K562 (cell line): ENCODE measurements around the gene CDC14A. TPM values are rescaled to one million over a fixed set of nuclear protein-coding genes. Genes with fewer than 3 reads are reported as not detected.

ENCODE experiments used
- ATAC-seq: fragments of 200-7000 bp; cut with Tn5 transposase; 3 replicates; pipeline ENCODE4 v1.9.1; 2020; ENCODE audit warnings: moderate library complexity
- BruUV-seq: library from RNA; stranded (reverse); fragments of 400-500 nt; replicated peaks from 2 replicates; lab custom pipeline; 2021; lab: Mats Ljungman, UMichigan
- CTCF ChIA-PET: fragments of 300-600 bp; formaldehyde crosslinking; extraction: SDS; loops from one replicate; lab custom pipeline; 2021; ENCODE audit warnings: low intra/inter-chr PET ratio; lab: Yijun Ruan, JAX
- POLR2A ChIA-PET: fragments of 300-600, 350-650 bp; sonication (Branson Sonifier 250); formaldehyde crosslinking; extraction: SDS; loops from one replicate; lab custom pipeline; 2021; ENCODE audit warnings: antibody characterized with exemption, inconsistent platforms; lab: Yijun Ruan, JAX
- DNase-seq, 4 experiments: peaks; one replicate each; pipeline versions ENCODE4 v3.0.0 to v3.0.0-alpha.2; 2011 to 2018; ENCODE audit warnings: low spot score in 3 of 4, mixed read lengths in 3 of 4; ENCODE audit errors: extremely low read depth in 1 of 4
- FAIRE-seq: peaks from 2 replicates; lab custom pipeline; 2011; peaks lifted over from hg19 to GRCh38; lab: Jason Lieb, UNC
- H2AFZ ChIP-seq: 2 replicates; pipeline ENCODE4 v1.6.0; 2011; ENCODE audit warnings: low read depth, low read length, control low read depth, inconsistent platforms
- H3K27ac ChIP-seq: fragments of 200-600 bp; 3 replicates; pipeline ENCODE4 v1.8.0; 2011; ENCODE audit warnings: low read depth, mild to moderate bottlenecking, control low read depth, inconsistent platforms, low read length, moderate library complexity, mixed read lengths; ENCODE audit errors: extremely low read depth
- H3K27me3 ChIP-seq, 2 experiments: fragments of 300-600 bp in 1 of 2; 2 replicates in 1 of 2; 3 replicates in 1 of 2; pipeline versions ENCODE4 v1.6.0 to v1.8.0; 2011; ENCODE audit warnings: inconsistent platforms in 2 of 2, low read length in 2 of 2, mild to moderate bottlenecking in 1 of 2, mixed read lengths in 1 of 2, moderate library complexity in 1 of 2; ENCODE audit not compliant: control insufficient read depth in 2 of 2, insufficient read depth in 2 of 2
- H3K36me3 ChIP-seq: fragments of 300-600 bp; 3 replicates; pipeline ENCODE4 v1.8.0; 2011; ENCODE audit warnings: mild to moderate bottlenecking, low read length, inconsistent platforms; ENCODE audit not compliant: control insufficient read depth, insufficient read depth
- H3K4me1 ChIP-seq, 2 experiments: fragments of 200-600 bp in 1 of 2; replicated peaks in 1 of 2; 2 replicates in 1 of 2; 3 replicates in 1 of 2; pipeline versions ENCODE4 v1.5.1 to v1.8.0; 2011; ENCODE audit warnings: inconsistent platforms in 2 of 2, low read length in 2 of 2, mild to moderate bottlenecking in 1 of 2, mixed read lengths in 1 of 2, moderate library complexity in 1 of 2; ENCODE audit not compliant: control insufficient read depth in 2 of 2, insufficient read depth in 2 of 2
- H3K4me2 ChIP-seq: 2 replicates; pipeline ENCODE4 v1.6.1; 2011; ENCODE audit warnings: low read length, control low read depth, inconsistent platforms, mixed read lengths; ENCODE audit not compliant: insufficient read depth
- H3K4me3 ChIP-seq: fragments of 200-600 bp; sonication (generic), shearing (Covaris generic); 2 replicates; pipeline ENCODE4 v1.5.1; 2016; ENCODE audit warnings: control low read depth, inconsistent platforms
- H3K79me2 ChIP-seq: fragments of 200-600 bp; 3 replicates; pipeline ENCODE4 v1.8.0; 2011; ENCODE audit warnings: low read length, inconsistent platforms; ENCODE audit not compliant: control insufficient read depth, insufficient read depth
- H3K9ac ChIP-seq, 2 experiments: 2 replicates each; pipeline versions ENCODE4 v1.6.0 to v1.6.1; 2011; ENCODE audit warnings: low read depth in 2 of 2, low read length in 2 of 2, control low read depth in 1 of 2, inconsistent platforms in 1 of 2, mild to moderate bottlenecking in 1 of 2, mixed read lengths in 1 of 2; ENCODE audit not compliant: insufficient read depth in 1 of 2
- H3K9me1 ChIP-seq: one replicate; pipeline ENCODE4 v1.6.0; 2011; ENCODE audit warnings: inconsistent platforms, mild to moderate bottlenecking, low read length, moderate library complexity; ENCODE audit not compliant: control insufficient read depth, insufficient read depth
- H3K9me3 ChIP-seq: replicated peaks from 2 replicates; pipeline ENCODE4 v1.5.1; 2011; ENCODE audit warnings: low read depth, low read length, inconsistent platforms; ENCODE audit not compliant: control insufficient read depth, insufficient read depth
- H4K20me1 ChIP-seq: replicated peaks from 2 replicates; pipeline ENCODE4 v1.6.1; 2011; ENCODE audit warnings: low read length, inconsistent platforms, mixed read lengths; ENCODE audit not compliant: control insufficient read depth, insufficient read depth
- DDX20 ChIP-seq: fragments of 450-650 bp; IDR thresholded peaks from 2 replicates; pipeline ENCODE4 v1.6.1; 2016; ENCODE audit warnings: missing genetic modification characterization, low read depth, mild to moderate bottlenecking, missing compliant biosample characterization, moderate library complexity
- DIDO1 ChIP-seq: fragments of 450-650 bp; IDR thresholded peaks from 2 replicates; pipeline ENCODE4 v1.6.1; 2016; ENCODE audit warnings: low read depth, missing biosample characterization, missing genetic modification characterization
- FOXK1 ChIP-seq: sonication (generic); formaldehyde crosslinking; IDR thresholded peaks from 2 replicates; pipeline ENCODE4 v1.8.0; 2022; ENCODE audit warnings: missing genetic modification reagents, mild to moderate bottlenecking, borderline replicate concordance
- MAFG ChIP-seq: fragments of 450-650 bp; conservative IDR thresholded peaks from 2 replicates; pipeline ENCODE4 v1.6.1; 2016; ENCODE audit warnings: missing genetic modification characterization, missing compliant biosample characterization
- MBD1 ChIP-seq: fragments of 250-450 bp; sonication (Bioruptor Pico); IDR thresholded peaks from 2 replicates; pipeline ENCODE4 v1.8.0; 2022; ENCODE audit warnings: inconsistent platforms
- MECOM ChIP-seq: fragments of 250-450 bp; sonication (Bioruptor Pico); IDR thresholded peaks from 2 replicates; pipeline ENCODE4 v1.8.0; 2022; ENCODE audit warnings: inconsistent platforms
- MEIS2 ChIP-seq: fragments of 450-650 bp; IDR thresholded peaks from 2 replicates; pipeline ENCODE4 v1.6.1; 2014; ENCODE audit warnings: mild to moderate bottlenecking; ENCODE audit not compliant: partially characterized antibody
- PHTF2 ChIP-seq: fragments of 250-450 bp; sonication (Bioruptor Pico); IDR thresholded peaks from 2 replicates; pipeline ENCODE4 v1.5.0; 2021; ENCODE audit warnings: mild to moderate bottlenecking
- PKNOX1 ChIP-seq: fragments of 450-650 bp; IDR thresholded peaks from 2 replicates; pipeline ENCODE4 v1.6.1; 2016
- SMARCB1 ChIP-seq: IDR thresholded peaks from 2 replicates; pipeline ENCODE4 v1.6.1; 2011; ENCODE audit warnings: improper control_type of control experiment, low read depth; ENCODE audit not compliant: insufficient read length
- ZBTB17 ChIP-seq: fragments of 450-650 bp; formaldehyde crosslinking; IDR thresholded peaks from 2 replicates; pipeline ENCODE4 v1.4.0; 2020; ENCODE audit warnings: mild to moderate bottlenecking
- ZNF165 ChIP-seq: fragments of 250-450 bp; sonication (Bioruptor Pico); IDR thresholded peaks from 2 replicates; pipeline ENCODE4 v1.4.0; 2020; ENCODE audit warnings: borderline replicate concordance
- ZNF175 ChIP-seq: fragments of 200-800 bp; sonication (Bioruptor generic); IDR thresholded peaks from 2 replicates; pipeline ENCODE4 v1.6.1; 2016; ENCODE audit warnings: low read depth, mild to moderate bottlenecking, missing genetic modification characterization, missing compliant biosample characterization
- ZNF316 ChIP-seq: fragments of 450-650 bp; IDR thresholded peaks from 2 replicates; pipeline ENCODE4 v1.6.1; 2016
- WGBS: fragments of 100-300 bp; shearing (Covaris generic); methylation state at CpG from one replicate; pipeline ENCODE4 v1.1.6; 2016; ENCODE audit warnings: low coverage, mixed read lengths; ENCODE audit not compliant: insufficient coverage; ENCODE audit errors: missing lambda C conversion rate; 5-methylcytosine and 5-hydroxymethylcytosine counted together
- in situ Hi-C: fragments of 300-500 bp; cut with MboI; formaldehyde crosslinking; loops from 4 replicates; pipeline ENCODE4 v1.15.0; 2018; ENCODE audit warnings: inconsistent platforms, mixed read lengths
- intact Hi-C: fragments of 100-400 bp; cut with micrococcal nuclease; formaldehyde crosslinking; loops from 2 replicates; pipeline ENCODE4 v1.14.2; 2022
- polyA plus RNA-seq, 8 experiments: library from polyadenylated mRNA; depleted of rRNA in 4 of 8; stranded (reverse) in 5 of 8; unstranded in 3 of 8; fragments of >200 nt; fragmentation: Nextera tagmentation in 2 of 8; fragmentation: Illumina TruSeq in 1 of 8; extraction: Ambion mirVana in 2 of 8; extraction: Trizol in 1 of 8; gene quantifications; 2 replicates each; pipeline versions ENCODE4 v1.2.1 to v1.2.3, GENCODE V29; 2011 to 2014; ENCODE audit warnings: inconsistent platforms in 1 of 8, missing spikeins in 1 of 8
- total RNA-seq, 7 experiments: library from RNA; depleted of rRNA in 6 of 7; stranded (reverse); fragments of >200 nt in 6 of 7; fragmentation: Illumina TruSeq in 2 of 7; extraction: Trizol in 2 of 7; gene quantifications; 2 replicates each; pipeline versions ENCODE4 v1.2.1 to v1.2.3, GENCODE V29; 2011 to 2021; ENCODE audit warnings: low replicate concordance in 1 of 7
- TF ChIP-seq, protein P1 (sequence below), 2 experiments: IDR thresholded peaks in 1 of 2; conservative IDR thresholded peaks in 1 of 2; 2 replicates each; pipeline ENCODE4 v1.6.1; 2016; ENCODE audit warnings: low read depth in 2 of 2, mild to moderate bottlenecking in 1 of 2, missing compliant biosample characterization in 1 of 2, missing genetic modification characterization in 1 of 2, moderate library complexity in 1 of 2

The CDC14A gene
- total and polyA plus RNA-seq, 9 of the 15 experiments (the other 6 are each of a cell fraction or from before 2014, with no cell fraction given): 17.0 to 74.3 (median 33.4) TPM

DNA sequence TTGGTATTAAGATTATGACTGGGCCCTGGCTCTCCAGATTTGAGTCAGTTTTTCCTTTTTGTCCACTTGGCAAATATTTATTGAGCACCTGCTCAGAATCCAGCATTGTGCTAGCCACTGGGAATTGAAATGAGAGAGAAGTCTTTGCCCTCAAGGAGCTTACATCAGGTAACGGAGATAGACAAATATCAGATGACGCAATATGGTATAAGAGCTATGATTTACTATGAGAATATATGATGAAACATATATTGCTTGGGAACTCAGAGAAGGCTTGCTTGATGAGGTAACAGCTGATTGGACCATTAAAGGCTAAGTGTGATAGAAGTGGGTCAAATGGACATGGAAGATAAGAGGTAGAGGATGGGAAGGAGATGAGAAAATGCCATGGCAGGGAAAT, 144.6 kb downstream of the CDC14A start (continued):
- TF ChIP-seq DIDO1 (no peak), ZBTB17 (CRISPR knock-in tag) (no peak), ZNF175 (no peak), ZNF316 (0 out of 2 replicates have a peak, but pooled peaks have one; percentile 12), DDX20 (tag) (no peak)

- ChIA-PET POLR2A (no interaction called here), CTCF (no interaction called here)
- 55% methylated on average over 4 of the region's 4 CpGs for WGBS
- H3K79me2 ChIP-seq: no peaks in the 10 kb centered on the region
- ATAC-seq (no peak; the same call in 2 of the 3 replicates), DNase-seq (no peak), FAIRE-seq (no peak)
- H3K4me1 ChIP-seq: no peaks in the 10 kb centered on the region; a peak in 1 of 5 replicates
- in situ Hi-C loops (loop anchor here (25.0 kb wide), 1 partner anchor 365 kb away; no protein-coding TSS in a partner anchor), intact Hi-C loops (no loop called here)
- H3K27me3 ChIP-seq: no peaks in the 10 kb centered on the region
- H3K36me3 ChIP-seq: peaks cover 90% of the 10 kb centered on the region
- no peaks in the 10 kb centered on the region for H3K9me3 ChIP-seq
- H3K27ac ChIP-seq: no peak overlapping the region; the same call in 2 of the 3 replicates
- no peak overlapping the region for H2AFZ ChIP-seq
- no peak overlapping the region for H3K4me3 ChIP-seq
- no peak overlapping the region for H3K9ac ChIP-seq
- no TSS peak for BruUV-seq
- H4K20me1 ChIP-seq: no peaks in the 10 kb centered on the region
- H3K9me1 ChIP-seq: no peaks in the 10 kb centered on the region
- H3K4me2 ChIP-seq: no peak overlapping the region
- no peak for TF ChIP-seq SMARCB1
- peak; percentile 78 for TF ChIP-seq MECOM (CRISPR knock-in tag)
- TF ChIP-seq FOXK1 (CRISPR knock-in tag): no peak
- no peak for TF ChIP-seq PHTF2 (CRISPR knock-in tag)
- no peak for TF ChIP-seq ZNF165 (CRISPR knock-in tag)
- TF ChIP-seq MEIS2: peak; percentile 88
- peak; percentile 22; the same call in 1 of the 2 replicates for TF ChIP-seq PKNOX1
- TF ChIP-seq, protein P1, sequence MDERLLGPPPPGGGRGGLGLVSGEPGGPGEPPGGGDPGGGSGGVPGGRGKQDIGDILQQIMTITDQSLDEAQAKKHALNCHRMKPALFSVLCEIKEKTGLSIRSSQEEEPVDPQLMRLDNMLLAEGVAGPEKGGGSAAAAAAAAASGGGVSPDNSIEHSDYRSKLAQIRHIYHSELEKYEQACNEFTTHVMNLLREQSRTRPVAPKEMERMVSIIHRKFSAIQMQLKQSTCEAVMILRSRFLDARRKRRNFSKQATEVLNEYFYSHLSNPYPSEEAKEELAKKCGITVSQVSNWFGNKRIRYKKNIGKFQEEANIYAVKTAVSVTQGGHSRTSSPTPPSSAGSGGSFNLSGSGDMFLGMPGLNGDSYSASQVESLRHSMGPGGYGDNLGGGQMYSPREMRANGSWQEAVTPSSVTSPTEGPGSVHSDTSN (CRISPR knock-in tag; IDR thresholded peaks at IDR 0.05; ENCODE audit: low read depth): no peak
- TF ChIP-seq, protein P1 (tag; conservative IDR thresholded peaks at IDR 0.05; ENCODE audit: low read depth): peak; percentile 98
- TF ChIP-seq MAFG (tag): 0 out of 2 replicates have a peak, but pooled peaks have one; percentile 12
- TF ChIP-seq ZNF175: no peak
- no peak for TF ChIP-seq MBD1
Observed at GRCh38 chr1:100497796-100498195, 145.5 kb downstream of the CDC14A start.
